Body of pancreas (tissue), 4 donors: ENCODE data around the gene KBTBD13.

ENCODE experiments used
- CTCF ChIP-seq, 7 experiments: fragments of 450-650 bp in 4 of 7; fragments of 200-600 bp in 3 of 7; sonication (generic) in 3 of 7; IDR thresholded peaks; one replicate each; pipeline ENCODE4 v1.5.1; 2016 to 2019; ENCODE audit warnings: antibody characterized with exemption in 7 of 7
- POLR2A ChIP-seq, 3 donors: fragments of 450-650 bp; IDR thresholded peaks; one replicate each; pipeline ENCODE4 v1.6.1; 2016; ENCODE audit warnings: antibody characterized with exemption in 3 of 3, mild to moderate bottlenecking in 2 of 3

- no peak for TF ChIP-seq POLR2A (IDR thresholded peaks at IDR 0.05)
- TF ChIP-seq CTCF (IDR thresholded peaks at IDR 0.05), result no peak
Observed at GRCh38 chr15:65072027-65072426, 4.5 kb upstream of the KBTBD13 start.
